HUES48 (cell line): Measurements from ENCODE around the gene HTT.
A peak's percentile ranks its signal among the peaks of the same experiment; 100 is the strongest.

ENCODE experiments used
- H3K27ac ChIP-seq: one replicate; pipeline ENCODE4 v1.7.0; 2013; ENCODE audit warnings: low read depth, low read length, inconsistent platforms
- H3K27me3 ChIP-seq: 2 replicates; pipeline ENCODE4 v1.6.1; 2013; ENCODE audit warnings: mild to moderate bottlenecking, low read length; ENCODE audit not compliant: control insufficient read depth, insufficient read depth
- H3K36me3 ChIP-seq: 2 replicates; pipeline ENCODE4 v1.6.1; 2013; ENCODE audit warnings: low read length; ENCODE audit not compliant: control insufficient read depth, insufficient read depth
- H3K4me1 ChIP-seq: 2 replicates; pipeline ENCODE4 v1.6.1; 2013; ENCODE audit warnings: mild to moderate bottlenecking, low read length; ENCODE audit not compliant: control insufficient read depth, insufficient read depth
- H3K4me3 ChIP-seq: 2 replicates; pipeline ENCODE4 v1.5.1; 2013; ENCODE audit warnings: mild to moderate bottlenecking, low read depth, low read length
- H3K9ac ChIP-seq: 2 replicates; pipeline ENCODE4 v1.6.1; 2013; ENCODE audit warnings: mild to moderate bottlenecking, low read depth, low read length, moderate library complexity
- H3K9me3 ChIP-seq: 2 replicates; pipeline ENCODE4 v1.6.1; 2013; ENCODE audit warnings: low read length; ENCODE audit not compliant: control insufficient read depth, insufficient read depth

Gene HTT

GRCh38 chr4:3292571-3293400 is 218.3 kb downstream of the HTT start, which contains the start of gene RGS12:
Gene RGS12 (plus strand): TSS chr4:3293021. CDS start chr4:3316171, 23,150 bp downstream.
- Histone ChIP-seq H3K9ac (peak within 1 kb of the TSS; percentile 62), H3K4me1 (peaks cover 13% of the 10 kb centered on the region; the same call in 1 of the 2 replicates), H3K4me3 (peak within 1 kb of the TSS; percentile 87), H3K27me3 (peaks cover 28% of the 10 kb centered on the region), H3K27ac (peak within 1 kb of the TSS; percentile 52), H3K36me3 (no peaks in the 10 kb centered on the region), H3K9me3 (no peaks in the 10 kb centered on the region)
